Gastroesophageal sphincter (tissue), 4 donors: Measurements from ENCODE around the gene KCNH1. TPM values are rescaled to one million over a fixed set of nuclear protein-coding genes. Genes with fewer than 3 reads are reported as not detected.

Experiments
- ATAC-seq: fragments of 150-250 bp; one replicate; pipeline ENCODE4 v1.9.1; 2016; ENCODE audit warnings: mild to moderate bottlenecking, moderate library complexity
- H3K27ac ChIP-seq, 4 donors: fragments of 200-600 bp; sonication (generic) in 3 of 4; 1 replicate in 3 of 4; 2 replicates in 1 of 4; pipeline ENCODE4 v1.5.1; 2016 to 2019
- H3K27me3 ChIP-seq: fragments of 200-600 bp; sonication (generic); one replicate; pipeline ENCODE4 v1.5.1; 2019
- H3K36me3 ChIP-seq, 2 donors: fragments of 200-600 bp; sonication (generic); one replicate each; pipeline ENCODE4 v1.5.1; 2019; ENCODE audit warnings: control low read depth in 1 of 2
- H3K4me1 ChIP-seq, 3 donors: fragments of 200-600 bp; sonication (generic); 1 replicate in 2 of 3; 2 replicates in 1 of 3; pipeline ENCODE4 v1.5.1; 2016 to 2019; ENCODE audit warnings: control low read depth in 2 of 3
- H3K4me3 ChIP-seq, 2 donors: fragments of 200-600 bp; sonication (generic); one replicate each; pipeline ENCODE4 v1.5.1; 2019; ENCODE audit warnings: mild to moderate bottlenecking in 1 of 2, moderate library complexity in 1 of 2
- H3K9me3 ChIP-seq, 3 donors: fragments of 200-600 bp; sonication (generic); one replicate each; pipeline ENCODE4 v1.5.1; 2017 to 2019; ENCODE audit warnings: control low read depth in 2 of 3
- CTCF ChIP-seq, 4 experiments: fragments of 200-600 bp in 2 of 4; fragments of 450-650 bp in 2 of 4; sonication (generic) in 1 of 4; IDR thresholded peaks; one replicate each; pipeline ENCODE4 v1.5.1; 2017 to 2019; ENCODE audit warnings: antibody characterized with exemption in 4 of 4, mild to moderate bottlenecking in 2 of 4, moderate library complexity in 2 of 4
- EP300 ChIP-seq: sonication (generic); formaldehyde crosslinking; IDR thresholded peaks from one replicate; pipeline ENCODE4 v1.6.1; 2017; ENCODE audit warnings: antibody characterized with exemption, mild to moderate bottlenecking
- POLR2A ChIP-seq, 2 donors: fragments of 450-650 bp; IDR thresholded peaks; one replicate each; pipeline ENCODE4 v1.6.1; 2017; ENCODE audit warnings: antibody characterized with exemption in 2 of 2, mild to moderate bottlenecking in 2 of 2, moderate library complexity in 1 of 2
- POLR2AphosphoS5 ChIP-seq: sonication (generic); formaldehyde crosslinking; IDR thresholded peaks from one replicate; pipeline ENCODE4 v1.6.1; 2017; ENCODE audit warnings: antibody characterized with exemption
- WGBS, 2 donors: methylation state at CpG; one replicate each; pipeline ENCODE4 v1.1.5; 2018; ENCODE audit warnings: low coverage in 1 of 2; 5-methylcytosine and 5-hydroxymethylcytosine counted together
- total RNA-seq, 4 donors: library from RNA; depleted of rRNA; stranded (reverse); fragments of >200 nt; gene quantifications; one replicate each; pipeline ENCODE4 v1.1.0, GENCODE V29; 2016

The KCNH1 gene
- total RNA-seq, 4 donors from 2014 or later = 0.15 to 2.3 (median 1.2) TPM

- Histone ChIP-seq H3K36me3 (no peaks in the 10 kb centered on the region), H3K4me1 (peaks cover 0 to 20% (median 4%) of the 10 kb centered on the region in 3 donors), H3K27me3 (peaks cover 45% of the 10 kb centered on the region), H3K27ac (no peak overlapping the region), H3K4me3 (no peak overlapping the region), H3K9me3 (no peaks in the 10 kb centered on the region)
- 15 to 16% methylated on average over 5 of the region's 5 CpGs for WGBS, 2 donors
- no peak for TF ChIP-seq EP300
- TF ChIP-seq CTCF (IDR thresholded peaks at IDR 0.05) = peak in 3 of 4 experiments; percentile 38 to 68 (median 58)
- ATAC-seq = no peak
Observed at GRCh38 chr1:211135342-211135950, 1.5 kb upstream of the KCNH1 start.

- TF ChIP-seq EP300 (no peak), POLR2A (IDR thresholded peaks at IDR 0.05) (no peak), CTCF (IDR thresholded peaks at IDR 0.05) (no peak), POLR2AphosphoS5 (no peak)
- peak; percentile 25 for ATAC-seq
- Histone ChIP-seq H3K4me3 (peak overlapping the region; percentile 22 to 50), H3K27ac (peak overlapping the region in 1 of 4 donors; percentile 43), H3K9me3 (no peaks in the 10 kb centered on the region), H3K36me3 (no peaks in the 10 kb centered on the region), H3K27me3 (peaks cover 60% of the 10 kb centered on the region), H3K4me1 (peaks cover 0 to 20% (median 4%) of the 10 kb centered on the region in 3 donors)
- no CpG with 5 or more reads among the region's 31 CpGs for WGBS, 2 donors
Observed at GRCh38 chr1:211133393-211133835, 534 bp downstream of the KCNH1 start.

- H3K4me1 ChIP-seq = peaks cover 0 to 20% (median 4%) of the 10 kb centered on the region in 3 donors
- H3K36me3 ChIP-seq = no peaks in the 10 kb centered on the region
- no peak for TF ChIP-seq CTCF (IDR thresholded peaks at IDR 0.05)
- no peak for TF ChIP-seq EP300
- no peak for TF ChIP-seq POLR2AphosphoS5
- no peak for TF ChIP-seq POLR2A (IDR thresholded peaks at IDR 0.05)
- 16 to 19% methylated on average over 13 to 19 of the region's 20 CpGs for WGBS, 2 donors
- peak overlapping the region in 1 of 2 donors; percentile 50 for H3K4me3 ChIP-seq
- peaks cover 65% of the 10 kb centered on the region for H3K27me3 ChIP-seq
- ATAC-seq = no peak
- H3K27ac ChIP-seq = no peak overlapping the region
- H3K9me3 ChIP-seq = no peaks in the 10 kb centered on the region
Observed at GRCh38 chr1:211132721-211133392, 1.1 kb downstream of the KCNH1 start.

GRCh38 chr1:211129776-211130175, 4.2 kb downstream of the KCNH1 start:
- no peak overlapping the region for H3K4me3 ChIP-seq
- WGBS, 2 donors = 86 to 88% methylated on average over 1 of the region's 1 CpG
- no peaks in the 10 kb centered on the region for H3K36me3 ChIP-seq
- no peak for ATAC-seq
- H3K4me1 ChIP-seq = peaks cover 0 to 20% (median 4%) of the 10 kb centered on the region in 3 donors
- H3K27ac ChIP-seq = no peak overlapping the region
- H3K9me3 ChIP-seq = no peaks in the 10 kb centered on the region
- TF ChIP-seq POLR2AphosphoS5 (no peak), EP300 (no peak)
- peaks cover 73% of the 10 kb centered on the region for H3K27me3 ChIP-seq

- no peak for TF ChIP-seq EP300
- TF ChIP-seq CTCF (IDR thresholded peaks at IDR 0.05) = no peak
- TF ChIP-seq POLR2AphosphoS5 = no peak
- TF ChIP-seq POLR2A (IDR thresholded peaks at IDR 0.05) = no peak
- WGBS, 2 donors = 45 to 68% methylated on average over 4 of the region's 4 CpGs
- H3K4me3 ChIP-seq = no peak overlapping the region
- H3K9me3 ChIP-seq = no peaks in the 10 kb centered on the region
- peaks cover 72% of the 10 kb centered on the region for H3K27me3 ChIP-seq
- H3K4me1 ChIP-seq = no peaks in the 10 kb centered on the region
- no peaks in the 10 kb centered on the region for H3K36me3 ChIP-seq
- no peak for ATAC-seq
- peak overlapping the region in 3 of 4 donors; percentile 22 to 46 (median 37) for H3K27ac ChIP-seq
Observed at GRCh38 chr1:211127166-211127565, 6.8 kb downstream of the KCNH1 start.
